ENCODE results near the gene HPN. TPM values are rescaled to one million over a fixed set of nuclear protein-coding genes. Genes with fewer than 3 reads are reported as not detected.

HPN gene
- total and polyA plus RNA-seq, 2 experiments from 2014 or later = 150 to 241 TPM

DNA sequence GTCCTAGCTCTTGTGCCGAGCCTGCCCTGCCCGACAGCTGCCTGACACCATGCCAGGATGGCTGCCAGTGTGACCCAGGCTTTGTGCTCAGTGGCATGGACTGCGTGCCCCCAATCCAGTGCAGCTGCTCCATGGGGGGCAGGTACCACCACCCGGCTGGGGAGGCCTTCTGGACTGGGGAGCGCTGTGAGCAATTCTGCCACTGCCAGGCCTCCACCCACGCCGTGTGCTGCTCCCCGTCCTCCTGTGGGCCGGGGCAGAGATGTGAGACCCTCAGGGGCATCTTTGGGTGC, 64.7 kb downstream of the HPN start:
- no peaks in the 10 kb centered on the region for H3K9me3 ChIP-seq (ENCODE audit: low read depth)
- H3K4me1 ChIP-seq (ENCODE audit: insufficient read depth) = no peaks in the 10 kb centered on the region
- no peaks in the 10 kb centered on the region for H4K20me1 ChIP-seq (ENCODE audit: insufficient read depth, poor library complexity, severe bottlenecking)
- WGBS (ENCODE audit: low lambda C conversion rate, missing lambda C conversion rate) = 95% methylated on average over 9 of the region's 9 CpGs
- H3K79me2 ChIP-seq = no peaks in the 10 kb centered on the region
- H3K27me3 ChIP-seq = no peaks in the 10 kb centered on the region
- H3K36me3 ChIP-seq (replicated peaks; ENCODE audit: insufficient read depth, low read depth) = no peaks in the 10 kb centered on the region
- no peak overlapping the region for H2AFZ ChIP-seq
- DNase-seq (ENCODE audit: low spot score) = no peak
- H3K9me2 ChIP-seq (replicated peaks; ENCODE audit: insufficient read depth) = no peaks in the 10 kb centered on the region
- TF ChIP-seq EZH2phosphoT487 (IDR thresholded peaks at IDR 0.05; ENCODE audit: low read depth, severe bottlenecking, unreplicated experiment) = no peak
- TF ChIP-seq, protein P1, sequence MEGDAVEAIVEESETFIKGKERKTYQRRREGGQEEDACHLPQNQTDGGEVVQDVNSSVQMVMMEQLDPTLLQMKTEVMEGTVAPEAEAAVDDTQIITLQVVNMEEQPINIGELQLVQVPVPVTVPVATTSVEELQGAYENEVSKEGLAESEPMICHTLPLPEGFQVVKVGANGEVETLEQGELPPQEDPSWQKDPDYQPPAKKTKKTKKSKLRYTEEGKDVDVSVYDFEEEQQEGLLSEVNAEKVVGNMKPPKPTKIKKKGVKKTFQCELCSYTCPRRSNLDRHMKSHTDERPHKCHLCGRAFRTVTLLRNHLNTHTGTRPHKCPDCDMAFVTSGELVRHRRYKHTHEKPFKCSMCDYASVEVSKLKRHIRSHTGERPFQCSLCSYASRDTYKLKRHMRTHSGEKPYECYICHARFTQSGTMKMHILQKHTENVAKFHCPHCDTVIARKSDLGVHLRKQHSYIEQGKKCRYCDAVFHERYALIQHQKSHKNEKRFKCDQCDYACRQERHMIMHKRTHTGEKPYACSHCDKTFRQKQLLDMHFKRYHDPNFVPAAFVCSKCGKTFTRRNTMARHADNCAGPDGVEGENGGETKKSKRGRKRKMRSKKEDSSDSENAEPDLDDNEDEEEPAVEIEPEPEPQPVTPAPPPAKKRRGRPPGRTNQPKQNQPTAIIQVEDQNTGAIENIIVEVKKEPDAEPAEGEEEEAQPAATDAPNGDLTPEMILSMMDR (IDR thresholded peaks at IDR 0.05; ENCODE audit: poor library complexity) = no peak
- TF ChIP-seq EZH2 (IDR thresholded peaks at IDR 0.05; ENCODE audit: borderline replicate concordance) = no peak
- H3K27ac ChIP-seq = no peak overlapping the region
- H3K4me2 ChIP-seq = no peak overlapping the region
- H3K4me3 ChIP-seq = no peak overlapping the region

DNA sequence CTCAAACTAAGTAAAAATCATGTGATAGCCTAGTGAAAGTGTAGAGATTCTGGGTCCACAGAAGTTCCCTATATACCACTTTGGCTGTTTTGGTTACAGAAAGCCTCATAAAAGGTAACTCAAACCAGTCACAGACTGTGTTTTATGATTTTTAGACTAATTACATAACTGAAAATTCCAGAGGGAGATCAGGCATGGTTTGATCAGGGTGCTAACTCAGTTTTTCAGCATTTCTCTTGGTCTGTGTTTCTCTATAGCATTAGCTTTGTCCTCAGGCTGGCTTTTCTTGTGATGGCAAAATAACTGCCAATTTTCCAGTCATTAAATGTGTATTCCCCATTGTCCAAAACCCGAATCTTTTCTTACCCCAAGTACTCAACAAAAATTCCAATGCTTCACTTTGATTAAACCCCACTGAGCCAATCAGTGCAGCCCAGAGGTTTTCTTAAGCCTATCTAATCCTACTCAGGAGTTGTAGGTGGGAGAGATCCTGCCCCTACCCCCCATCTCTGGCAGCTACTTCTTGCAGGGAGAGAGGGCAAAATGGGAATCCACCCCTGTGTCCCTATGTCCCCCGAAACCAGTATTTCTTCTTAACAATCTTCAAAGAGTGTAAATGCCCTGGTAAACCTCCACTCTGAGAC, 65.5 kb downstream of the HPN start:
- TF ChIP-seq, protein P1 (IDR thresholded peaks at IDR 0.05; ENCODE audit: poor library complexity) = no peak
- no peak for TF ChIP-seq EZH2 (IDR thresholded peaks at IDR 0.05; ENCODE audit: borderline replicate concordance)
- TF ChIP-seq EZH2phosphoT487 (IDR thresholded peaks at IDR 0.05; ENCODE audit: low read depth, severe bottlenecking, unreplicated experiment) = no peak

DNA sequence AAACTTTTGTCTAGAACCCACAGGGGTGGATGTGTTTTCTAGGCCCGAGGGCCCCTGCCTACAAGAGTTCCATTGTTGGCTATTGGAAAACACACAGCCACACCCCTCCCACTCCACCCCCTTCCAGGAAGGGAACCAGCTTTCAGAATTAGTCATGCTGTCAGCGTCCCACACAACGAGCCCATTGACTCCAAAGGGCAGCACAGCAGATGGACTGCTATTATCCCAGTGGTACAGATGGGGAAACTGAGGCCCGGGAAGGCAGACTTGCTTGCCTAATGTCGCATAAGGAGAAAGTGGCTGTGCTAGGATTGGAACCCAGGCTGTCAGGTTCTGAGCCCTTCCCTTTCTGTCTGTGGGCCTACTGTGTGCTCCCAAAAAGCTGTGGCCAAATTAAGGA, 66.0 kb downstream of the HPN start:
- no peaks in the 10 kb centered on the region for H3K4me1 ChIP-seq (ENCODE audit: insufficient read depth)
- H3K4me3 ChIP-seq = no peak overlapping the region
- no peaks in the 10 kb centered on the region for H4K20me1 ChIP-seq (ENCODE audit: insufficient read depth, poor library complexity, severe bottlenecking)
- no peaks in the 10 kb centered on the region for H3K36me3 ChIP-seq (replicated peaks; ENCODE audit: insufficient read depth, low read depth)
- no peak for DNase-seq (ENCODE audit: low spot score)
- no peak overlapping the region for H3K4me2 ChIP-seq
- TF ChIP-seq EZH2phosphoT487 (IDR thresholded peaks at IDR 0.05; ENCODE audit: low read depth, severe bottlenecking, unreplicated experiment) = no peak
- TF ChIP-seq, protein P1 (IDR thresholded peaks at IDR 0.05; ENCODE audit: poor library complexity) = no peak
- H3K79me2 ChIP-seq = no peaks in the 10 kb centered on the region
- H3K9me2 ChIP-seq (replicated peaks; ENCODE audit: insufficient read depth) = no peaks in the 10 kb centered on the region
- H3K9me3 ChIP-seq (ENCODE audit: low read depth) = no peaks in the 10 kb centered on the region
- no peaks in the 10 kb centered on the region for H3K27me3 ChIP-seq
- H2AFZ ChIP-seq = no peak overlapping the region
- peak overlapping the region; percentile 43 for H3K27ac ChIP-seq
- WGBS (ENCODE audit: low lambda C conversion rate, missing lambda C conversion rate) = 43% methylated on average over 5 of the region's 5 CpGs

More for the DNA sequence above, 65.5 kb downstream of the HPN start:
- H3K9me3 ChIP-seq (ENCODE audit: low read depth) = no peaks in the 10 kb centered on the region
- no peaks in the 10 kb centered on the region for H3K36me3 ChIP-seq (replicated peaks; ENCODE audit: insufficient read depth, low read depth)
- WGBS (ENCODE audit: low lambda C conversion rate, missing lambda C conversion rate) = 46% methylated on average over 2 of the region's 2 CpGs
- no peaks in the 10 kb centered on the region for H3K4me1 ChIP-seq (ENCODE audit: insufficient read depth)
- H2AFZ ChIP-seq = no peak overlapping the region
- peak overlapping the region; percentile 43 for H3K27ac ChIP-seq
- DNase-seq (ENCODE audit: low spot score) = no peak
- no peaks in the 10 kb centered on the region for H4K20me1 ChIP-seq (ENCODE audit: insufficient read depth, poor library complexity, severe bottlenecking)
- no peak overlapping the region for H3K4me3 ChIP-seq
- H3K4me2 ChIP-seq = no peak overlapping the region
- H3K79me2 ChIP-seq = no peaks in the 10 kb centered on the region
- no peaks in the 10 kb centered on the region for H3K9me2 ChIP-seq (replicated peaks; ENCODE audit: insufficient read depth)
- no peaks in the 10 kb centered on the region for H3K27me3 ChIP-seq

DNA sequence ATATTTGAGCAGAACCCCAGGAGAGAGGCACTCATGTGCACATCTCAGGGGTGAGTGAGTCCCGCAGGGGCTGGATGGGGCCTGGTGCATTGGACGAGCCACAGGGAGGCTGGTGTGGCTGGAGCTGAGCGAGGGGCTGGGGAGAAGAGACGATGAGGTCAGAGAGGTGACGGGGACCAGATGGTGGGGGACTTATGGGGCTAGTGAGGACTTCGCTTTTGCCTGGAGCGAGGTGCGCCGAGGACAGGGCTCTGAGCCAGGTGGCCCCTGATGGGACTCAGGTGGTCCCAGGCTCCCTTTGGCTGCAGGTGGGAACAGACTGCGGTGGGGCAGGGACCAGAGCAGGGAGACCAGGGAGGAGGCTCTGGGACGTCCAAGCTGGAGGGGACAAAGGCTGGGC, 67.2 kb downstream of the HPN start:
- Histone ChIP-seq H4K20me1 (ENCODE audit: insufficient read depth, poor library complexity, severe bottlenecking) (no peaks in the 10 kb centered on the region), H2AFZ (no peak overlapping the region), H3K4me2 (no peak overlapping the region), H3K9me3 (ENCODE audit: low read depth) (no peaks in the 10 kb centered on the region), H3K27ac (no peak overlapping the region), H3K36me3 (replicated peaks; ENCODE audit: insufficient read depth, low read depth) (no peaks in the 10 kb centered on the region), H3K9me2 (replicated peaks; ENCODE audit: insufficient read depth) (no peaks in the 10 kb centered on the region), H3K79me2 (no peaks in the 10 kb centered on the region), H3K4me1 (ENCODE audit: insufficient read depth) (no peaks in the 10 kb centered on the region), H3K4me3 (no peak overlapping the region), H3K27me3 (no peaks in the 10 kb centered on the region)
- WGBS (ENCODE audit: low lambda C conversion rate, missing lambda C conversion rate) = 81% methylated on average over 11 of the region's 11 CpGs
- DNase-seq (ENCODE audit: low spot score) = no peak
- TF ChIP-seq EZH2 (IDR thresholded peaks at IDR 0.05; ENCODE audit: borderline replicate concordance) (no peak), EZH2phosphoT487 (IDR thresholded peaks at IDR 0.05; ENCODE audit: low read depth, severe bottlenecking, unreplicated experiment) (no peak)
- TF ChIP-seq, protein P1 (IDR thresholded peaks at IDR 0.05; ENCODE audit: poor library complexity) = no peak
